Measurements from ENCODE around the gene PSTPIP1.

The PSTPIP1 gene

DNA sequence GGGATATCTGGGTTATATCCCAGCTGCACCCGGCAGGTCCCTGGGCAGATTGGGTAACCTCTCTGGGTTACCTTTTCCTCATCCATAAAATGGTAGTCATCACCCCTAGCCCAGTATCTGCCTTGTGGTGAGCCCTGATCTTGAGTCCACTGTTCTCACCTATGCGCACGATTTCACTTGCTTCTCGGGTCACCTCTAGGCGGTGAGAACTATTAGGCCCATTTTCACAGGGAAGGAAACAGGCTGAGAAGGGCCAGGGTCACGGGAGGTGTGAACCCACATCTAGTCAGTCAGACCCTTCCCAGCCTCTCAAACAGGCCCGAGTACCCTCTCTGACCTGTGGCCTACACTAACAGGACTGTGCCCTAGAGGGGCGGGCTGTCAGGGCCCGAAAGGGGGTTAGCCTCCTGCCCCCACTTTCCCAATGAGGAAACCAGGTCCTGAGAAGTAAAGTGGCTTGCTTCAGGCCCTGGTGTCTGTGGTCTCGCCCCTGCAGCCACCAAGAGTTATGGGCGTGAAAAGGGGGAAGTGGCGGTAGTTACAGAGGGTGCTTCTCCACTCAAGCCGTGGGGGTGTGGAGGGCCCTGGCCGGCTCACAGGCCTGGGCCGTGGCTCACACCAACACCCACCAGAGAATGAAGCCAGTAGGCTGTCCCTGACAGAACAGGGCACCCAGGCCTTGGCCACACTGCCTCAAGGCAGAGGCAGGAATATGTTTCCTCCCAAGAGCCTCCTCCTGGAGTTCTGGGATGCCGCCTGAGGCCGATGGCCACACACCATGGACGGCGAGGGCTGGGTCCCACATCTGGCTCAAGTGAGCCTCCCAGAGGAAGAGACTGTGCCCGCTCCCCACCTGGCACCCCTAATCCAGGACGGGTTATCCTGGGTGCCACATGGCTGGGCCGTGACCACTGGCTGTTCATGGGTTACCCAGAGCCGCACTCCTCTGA lies 19.5 kb downstream of the PSTPIP1 start:
- DNase-seq (ENCODE audit: extremely low read depth, low read depth): no peak
- no peak overlapping the region for H3K4me3 ChIP-seq (replicated peaks; ENCODE audit: low read depth, low read length)
- TF ChIP-seq, protein P1, sequence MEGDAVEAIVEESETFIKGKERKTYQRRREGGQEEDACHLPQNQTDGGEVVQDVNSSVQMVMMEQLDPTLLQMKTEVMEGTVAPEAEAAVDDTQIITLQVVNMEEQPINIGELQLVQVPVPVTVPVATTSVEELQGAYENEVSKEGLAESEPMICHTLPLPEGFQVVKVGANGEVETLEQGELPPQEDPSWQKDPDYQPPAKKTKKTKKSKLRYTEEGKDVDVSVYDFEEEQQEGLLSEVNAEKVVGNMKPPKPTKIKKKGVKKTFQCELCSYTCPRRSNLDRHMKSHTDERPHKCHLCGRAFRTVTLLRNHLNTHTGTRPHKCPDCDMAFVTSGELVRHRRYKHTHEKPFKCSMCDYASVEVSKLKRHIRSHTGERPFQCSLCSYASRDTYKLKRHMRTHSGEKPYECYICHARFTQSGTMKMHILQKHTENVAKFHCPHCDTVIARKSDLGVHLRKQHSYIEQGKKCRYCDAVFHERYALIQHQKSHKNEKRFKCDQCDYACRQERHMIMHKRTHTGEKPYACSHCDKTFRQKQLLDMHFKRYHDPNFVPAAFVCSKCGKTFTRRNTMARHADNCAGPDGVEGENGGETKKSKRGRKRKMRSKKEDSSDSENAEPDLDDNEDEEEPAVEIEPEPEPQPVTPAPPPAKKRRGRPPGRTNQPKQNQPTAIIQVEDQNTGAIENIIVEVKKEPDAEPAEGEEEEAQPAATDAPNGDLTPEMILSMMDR (IDR thresholded peaks at IDR 0.05; ENCODE audit: low read depth, low read length, missing control alignments): no peak

GRCh38 chr15:77015646-77016320 lies 20.9 kb downstream of the PSTPIP1 start:
- H3K4me3 ChIP-seq (replicated peaks; ENCODE audit: low read depth, low read length): no peak overlapping the region
- no peak for DNase-seq (ENCODE audit: extremely low read depth, low read depth)
- TF ChIP-seq, protein P1 (IDR thresholded peaks at IDR 0.05; ENCODE audit: low read depth, low read length, missing control alignments): no peak

GRCh38 chr15:77016321-77016695 lies 21.4 kb downstream of the PSTPIP1 start:
- H3K4me3 ChIP-seq (replicated peaks; ENCODE audit: low read depth, low read length): no peak overlapping the region
- DNase-seq (ENCODE audit: extremely low read depth, low read depth): no peak
- TF ChIP-seq, protein P1 (IDR thresholded peaks at IDR 0.05; ENCODE audit: low read depth, low read length, missing control alignments): no peak

GRCh38 chr15:77017091-77017660 lies 22.2 kb downstream of the PSTPIP1 start:
- TF ChIP-seq, protein P1 (IDR thresholded peaks at IDR 0.05; ENCODE audit: low read depth, low read length, missing control alignments): no peak
- no peak for DNase-seq (ENCODE audit: extremely low read depth, low read depth)
- no peak overlapping the region for H3K4me3 ChIP-seq (replicated peaks; ENCODE audit: low read depth, low read length)

DNA sequence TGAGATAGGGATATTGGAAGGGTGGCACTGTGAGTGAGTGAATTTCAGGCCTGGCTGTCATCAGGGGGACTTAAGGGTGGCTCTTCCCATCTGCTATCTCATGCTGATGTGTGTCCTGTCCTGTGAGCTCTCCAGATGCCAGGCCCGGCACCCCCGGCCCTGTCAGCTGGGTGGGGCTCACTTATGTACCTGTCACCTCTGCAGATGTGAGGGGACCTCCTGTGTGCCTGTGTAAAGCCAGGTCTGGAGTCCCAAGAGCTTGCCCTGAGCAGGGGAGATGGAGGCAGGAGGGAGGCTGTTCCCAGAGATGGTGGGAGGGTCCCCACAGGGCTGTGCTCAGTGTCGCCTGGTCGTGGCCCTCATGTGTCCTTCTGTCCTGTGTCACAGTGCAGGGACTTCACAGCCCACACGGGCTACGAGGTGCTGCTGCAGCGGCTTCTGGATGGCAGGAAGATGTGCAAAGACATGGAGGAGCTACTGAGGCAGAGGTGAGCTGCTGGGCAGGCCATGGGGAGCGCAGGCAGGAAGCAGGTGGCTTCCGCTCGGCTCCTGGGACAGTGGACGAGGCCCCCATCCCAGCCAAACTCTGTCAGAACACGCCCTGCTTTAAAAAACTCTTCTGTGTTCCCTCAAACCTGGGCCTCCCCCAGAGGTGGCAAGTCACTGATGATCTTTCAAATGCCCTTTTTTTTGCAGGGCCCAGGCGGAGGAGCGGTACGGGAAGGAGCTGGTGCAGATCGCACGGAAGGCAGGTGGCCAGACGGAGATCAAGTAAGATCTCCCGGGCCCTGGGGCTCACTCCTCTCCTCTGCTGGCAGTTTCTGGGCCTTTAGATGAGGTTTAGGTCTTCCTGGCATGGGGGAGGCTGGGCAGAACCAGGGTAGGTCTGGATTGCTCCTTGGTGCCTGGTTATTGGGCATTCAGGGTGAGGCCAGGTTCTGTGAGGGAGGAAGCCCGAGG lies 23.1 kb downstream of the PSTPIP1 start:
- TF ChIP-seq, protein P1 (IDR thresholded peaks at IDR 0.05; ENCODE audit: low read depth, low read length, missing control alignments): no peak
- no peak overlapping the region for H3K4me3 ChIP-seq (replicated peaks; ENCODE audit: low read depth, low read length)
- no peak for DNase-seq (ENCODE audit: extremely low read depth, low read depth)

All from HFF-Myc (cell line).